ENCODE results near the gene CDCA5.

DNA sequence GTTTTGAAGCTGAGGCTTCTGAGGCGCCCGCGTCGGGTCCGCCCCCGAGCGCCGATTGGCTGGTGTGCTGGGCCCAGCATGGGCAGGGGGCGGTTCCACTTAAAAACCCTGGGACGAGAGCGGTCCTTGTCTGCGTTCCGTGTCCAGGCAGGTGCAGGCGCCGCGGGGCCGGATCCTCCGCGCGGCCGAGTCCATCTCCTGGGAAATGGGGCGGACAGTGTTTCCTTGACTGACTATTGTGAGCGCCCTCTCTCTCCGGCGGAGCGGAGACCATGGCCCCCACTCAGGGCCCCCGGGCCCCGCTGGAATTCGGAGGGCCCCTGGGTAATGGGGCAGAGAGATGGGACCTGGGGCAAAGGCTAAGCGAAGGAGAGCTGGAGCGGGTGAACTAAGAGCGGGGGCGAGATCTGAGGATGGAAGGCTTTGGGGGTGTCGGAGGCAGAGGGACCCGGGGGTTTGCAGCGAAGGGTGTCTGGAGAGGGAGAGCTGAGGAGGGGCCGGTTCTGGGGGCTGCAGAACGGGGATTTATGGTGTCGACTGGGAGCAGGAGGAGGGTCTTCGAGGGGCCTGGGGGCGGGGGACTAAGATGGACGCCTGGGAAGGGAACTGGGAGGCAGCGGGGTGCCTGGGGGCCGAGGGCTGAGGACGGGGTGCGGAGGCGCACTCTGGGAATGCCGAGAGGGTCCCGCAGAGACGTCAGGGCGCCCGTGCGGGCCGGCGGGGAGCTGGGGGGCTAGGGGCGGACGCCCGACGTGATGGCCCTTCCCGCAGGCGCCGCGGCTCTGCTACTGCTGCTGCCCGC, 28.1 kb upstream of the CDCA5 start, which contains the start of gene TM7SF2:
- no peak for TF ChIP-seq CTCF (conservative IDR thresholded peaks at IDR 0.05; ENCODE audit: low read depth, low read length)
- TF ChIP-seq FOS (IDR thresholded peaks at IDR 0.05; ENCODE audit: low read depth, low read length) = no peak
- TF ChIP-seq POLR2A (IDR thresholded peaks at IDR 0.05; ENCODE audit: low read depth, low read length) = peak; percentile 59; the same call in 1 of the 2 replicates
